Stimulated activated CD4-positive, alpha-beta T cell treated with anti-CD3 and anti-CD28 coated beads, TNF-alpha, amount 100 ng/mL, for 4 hours (primary cell): ENCODE data around the gene FRAT1.
"Not testable (repeated sequence)": the region's sequence is repeated elsewhere in the genome, so short reads cannot be mapped to it uniquely, and the experiment has no call there.

Source experiments
- DNase-seq, 3 experiments: peaks; one replicate each; pipeline ENCODE4 v3.0.0-alpha.2; 2020; ENCODE audit warnings: low read depth in 3 of 3

Gene FRAT1

DNA sequence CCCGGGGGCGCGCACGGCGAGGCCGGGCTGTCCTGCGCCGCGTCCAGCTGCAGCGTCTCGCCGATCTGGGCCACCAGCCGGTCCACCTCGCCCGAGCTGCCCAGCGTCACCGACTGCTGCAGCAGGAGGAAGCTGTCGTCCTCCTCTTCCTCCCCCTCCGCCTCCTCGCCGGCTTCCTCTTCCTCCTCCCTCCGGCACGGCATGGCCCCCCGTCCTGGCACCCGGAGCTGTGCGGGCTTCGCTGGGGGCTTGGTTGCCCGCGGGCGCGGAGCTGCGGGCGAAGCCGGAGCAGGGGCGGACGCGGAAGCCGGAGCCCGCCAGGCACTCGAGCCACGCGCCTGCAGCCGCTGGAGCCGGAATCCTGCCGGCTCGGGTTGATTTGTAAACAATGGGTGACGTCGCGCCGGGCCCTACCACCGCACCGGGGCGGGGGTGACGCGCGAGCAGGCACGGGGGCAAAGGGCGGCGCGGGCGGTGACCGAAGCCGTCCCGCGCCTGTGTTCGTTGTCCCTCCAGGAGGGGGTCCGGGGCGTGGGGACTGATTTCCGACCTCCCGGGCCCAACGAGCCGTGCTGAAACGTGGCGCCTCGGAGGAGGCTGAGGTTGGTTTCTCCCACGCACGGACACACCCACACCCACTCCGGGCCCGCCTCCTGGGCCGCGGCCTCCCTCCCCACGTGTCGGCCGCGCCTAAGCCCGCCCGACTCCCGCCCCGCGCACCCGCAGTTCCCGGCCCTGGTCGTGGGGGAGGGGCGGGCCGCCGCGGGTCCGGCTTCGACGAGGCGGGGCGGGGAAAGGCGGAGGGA lies 15.5 kb downstream of the FRAT1 start, which contains the start of gene FRAT2:
Gene FRAT2, minus strand, starts transcription at position 360 of the 806 bp plus-strand sequence. Its CDS starts 157 bp downstream, at position 203.
- peak; percentile 76 to 79 (median 77) for DNase-seq

DNA sequence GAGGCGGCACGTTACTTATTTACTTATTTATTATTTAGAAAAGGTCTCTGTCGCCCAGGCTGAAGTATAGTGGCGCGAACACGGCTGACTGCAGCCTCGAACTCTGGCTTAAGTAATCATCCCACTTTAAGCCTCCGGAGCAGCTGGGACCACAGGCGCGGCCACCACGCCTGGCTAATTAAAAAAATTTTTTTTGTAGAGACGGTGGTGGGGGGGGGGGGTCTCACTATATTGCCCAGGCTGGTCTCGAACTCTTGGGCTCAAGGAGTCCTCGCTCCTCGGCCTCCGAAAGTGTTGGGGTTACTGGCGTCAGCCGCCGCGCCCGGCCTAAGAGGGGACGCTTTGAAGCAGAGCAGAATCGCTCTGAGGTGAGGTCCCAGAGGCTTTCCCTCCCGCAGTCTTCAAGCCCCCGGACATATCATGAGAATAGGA lies 16.1 kb downstream of the FRAT1 start:
- DNase-seq, result no peak

DNA sequence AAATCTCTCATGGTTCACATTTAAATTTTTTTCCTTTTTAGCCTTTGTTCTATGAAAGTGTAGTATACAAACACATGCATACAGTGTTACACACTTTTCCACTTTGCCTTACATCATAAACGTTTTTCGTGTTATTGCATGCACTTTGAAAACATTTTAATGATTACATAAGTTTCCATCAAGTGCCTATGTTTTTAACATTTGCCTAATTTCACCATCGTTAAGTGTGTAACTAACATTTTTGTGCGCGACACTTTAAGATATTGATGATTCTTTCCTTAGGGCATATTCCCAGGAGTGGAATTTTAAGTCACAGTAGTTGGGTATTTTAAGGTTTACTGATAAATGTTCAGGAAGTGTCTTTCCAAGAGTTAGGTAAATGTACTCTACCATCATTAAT lies 16.9 kb downstream of the FRAT1 start:
- no peak for DNase-seq

DNA sequence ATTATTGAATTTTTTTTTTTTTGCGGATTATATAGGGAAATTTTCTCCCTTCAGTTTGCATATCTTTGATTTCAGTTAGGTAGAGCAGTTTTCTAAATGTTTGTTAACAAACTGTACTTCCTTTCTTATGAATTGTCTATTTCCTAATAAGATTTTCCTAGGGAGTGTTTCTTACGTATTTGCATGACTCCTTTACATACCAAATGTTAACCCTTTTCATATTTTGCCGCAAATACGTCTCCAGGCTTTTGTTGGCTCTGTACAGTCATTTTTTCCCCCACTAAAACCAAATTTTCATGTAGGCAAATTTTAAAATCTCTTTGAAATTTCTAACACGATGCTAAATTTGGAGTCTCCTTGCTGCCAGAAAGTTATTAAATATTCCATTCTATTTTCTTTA lies 17.4 kb downstream of the FRAT1 start:
- no peak for DNase-seq

DNA sequence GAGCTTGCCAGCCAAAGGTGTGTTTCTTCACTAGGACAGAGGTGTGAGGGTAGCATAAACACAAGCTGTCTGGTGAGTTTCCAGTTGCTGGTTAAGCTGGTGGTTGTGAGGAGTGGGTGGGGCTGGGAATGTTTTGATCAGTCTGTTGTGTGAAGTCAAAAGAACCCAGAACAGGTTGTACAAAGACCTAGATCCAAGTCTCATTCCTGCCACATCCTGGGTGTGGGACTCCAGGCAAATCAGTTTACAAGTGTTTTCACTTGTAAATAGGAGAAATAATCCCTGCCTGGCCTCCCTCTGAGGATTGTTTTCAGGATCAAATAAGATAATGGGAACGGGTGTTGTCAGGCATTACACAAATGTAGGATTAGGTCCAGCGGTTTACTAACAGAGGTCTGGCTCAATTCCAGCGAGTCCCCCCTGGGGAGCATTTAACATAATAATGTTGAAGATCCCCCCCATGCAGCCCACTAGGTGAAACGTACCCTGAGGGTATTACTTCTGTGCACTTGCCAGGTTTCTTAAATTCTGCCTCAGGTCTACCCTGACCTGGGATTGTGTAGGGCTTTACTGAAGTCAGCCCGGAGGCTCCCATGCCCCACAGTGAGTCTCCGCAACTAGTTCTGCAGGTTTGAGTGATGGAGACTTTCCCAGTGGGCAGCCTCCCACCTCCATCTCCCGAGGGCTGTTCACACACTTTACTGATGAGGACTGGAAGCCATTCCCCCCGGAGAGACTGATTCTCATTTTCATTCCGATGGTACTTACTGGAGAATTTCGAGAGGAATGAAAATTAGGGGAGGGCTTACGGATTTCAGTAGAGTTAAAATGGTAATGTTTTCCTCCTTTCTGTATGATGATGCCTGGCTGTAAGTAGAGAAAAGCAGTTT lies 18.1 kb downstream of the FRAT1 start:
- no peak for DNase-seq

DNA sequence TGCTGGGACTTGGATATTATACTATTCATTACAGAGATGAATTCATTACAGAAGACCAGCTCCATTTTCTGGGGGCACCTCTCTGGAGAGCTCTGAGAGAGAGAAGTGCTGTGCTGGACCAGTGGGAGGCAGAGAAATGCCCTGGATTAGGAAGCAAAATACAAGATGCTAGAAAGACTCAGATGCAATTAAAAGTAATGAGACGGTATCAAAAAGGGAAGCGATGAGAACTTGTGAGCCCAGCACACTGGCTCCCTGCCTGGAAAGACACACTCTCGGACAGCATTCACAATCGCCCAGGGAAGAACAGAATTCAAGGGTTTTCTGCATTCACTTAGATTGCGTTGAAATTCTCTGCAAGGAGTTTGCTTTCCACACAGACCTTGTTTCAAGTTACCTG lies 19.0 kb downstream of the FRAT1 start:
- no peak for DNase-seq

DNA sequence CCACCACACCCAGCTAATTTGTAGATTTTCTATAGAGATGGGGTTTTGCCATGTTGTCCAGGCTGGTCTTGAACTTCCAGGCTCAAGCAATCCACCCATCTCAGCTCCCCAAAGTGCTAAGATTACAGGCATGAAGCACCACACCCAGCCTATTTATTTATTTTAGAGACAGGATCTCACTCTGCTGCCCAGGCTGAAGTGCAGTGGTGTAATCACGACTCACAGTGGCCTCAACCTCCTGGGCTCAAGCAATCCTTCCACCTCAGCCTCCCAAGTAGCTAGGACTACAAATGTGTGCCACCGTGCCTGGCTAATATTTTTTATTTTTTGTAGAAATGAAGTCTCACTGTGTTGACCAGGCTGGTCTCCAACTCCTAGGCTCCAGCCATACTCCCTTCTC lies 22.3 kb downstream of the FRAT1 start:
- no peak for DNase-seq

DNA sequence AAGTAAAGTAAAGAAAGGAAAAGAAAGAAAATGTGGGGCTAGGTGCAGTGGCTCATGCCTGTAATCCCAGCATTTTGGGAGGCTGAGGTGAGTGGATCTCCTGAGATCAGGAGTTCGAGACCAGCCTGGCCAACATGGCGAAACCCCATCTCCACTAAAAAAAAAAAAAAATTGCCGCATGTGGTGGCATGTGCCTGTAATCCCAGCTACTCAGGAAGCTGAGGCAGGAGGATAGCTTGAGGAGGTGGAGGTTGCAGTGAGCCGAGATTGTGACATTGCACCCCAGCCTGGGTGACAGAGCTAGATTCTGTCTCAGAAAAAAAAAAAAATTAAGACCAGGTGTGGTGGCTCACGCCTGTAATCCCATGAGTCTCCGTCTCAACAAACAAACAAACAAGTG lies 24.6 kb downstream of the FRAT1 start:
- not testable (repeated sequence) for DNase-seq

DNA sequence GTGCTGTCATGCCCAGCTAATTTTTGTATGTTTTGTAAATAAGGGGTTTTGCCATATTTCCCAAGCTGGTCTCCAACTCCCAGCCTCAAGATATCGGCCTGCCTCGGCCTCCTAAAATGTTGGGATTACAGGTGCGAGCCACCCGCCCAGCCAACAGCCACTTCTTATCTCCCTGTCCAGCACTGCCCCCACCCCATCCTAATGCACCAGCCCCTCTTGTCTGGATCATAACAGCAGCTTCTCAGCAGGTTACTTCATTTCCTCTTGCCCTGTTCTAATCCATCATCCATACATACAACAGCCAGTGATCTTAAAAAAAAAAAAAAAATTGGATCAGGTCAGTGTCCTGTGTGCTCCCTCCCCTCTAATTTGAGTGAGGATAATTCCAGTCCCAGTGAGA lies 28.2 kb downstream of the FRAT1 start:
- DNase-seq, result no peak

DNA sequence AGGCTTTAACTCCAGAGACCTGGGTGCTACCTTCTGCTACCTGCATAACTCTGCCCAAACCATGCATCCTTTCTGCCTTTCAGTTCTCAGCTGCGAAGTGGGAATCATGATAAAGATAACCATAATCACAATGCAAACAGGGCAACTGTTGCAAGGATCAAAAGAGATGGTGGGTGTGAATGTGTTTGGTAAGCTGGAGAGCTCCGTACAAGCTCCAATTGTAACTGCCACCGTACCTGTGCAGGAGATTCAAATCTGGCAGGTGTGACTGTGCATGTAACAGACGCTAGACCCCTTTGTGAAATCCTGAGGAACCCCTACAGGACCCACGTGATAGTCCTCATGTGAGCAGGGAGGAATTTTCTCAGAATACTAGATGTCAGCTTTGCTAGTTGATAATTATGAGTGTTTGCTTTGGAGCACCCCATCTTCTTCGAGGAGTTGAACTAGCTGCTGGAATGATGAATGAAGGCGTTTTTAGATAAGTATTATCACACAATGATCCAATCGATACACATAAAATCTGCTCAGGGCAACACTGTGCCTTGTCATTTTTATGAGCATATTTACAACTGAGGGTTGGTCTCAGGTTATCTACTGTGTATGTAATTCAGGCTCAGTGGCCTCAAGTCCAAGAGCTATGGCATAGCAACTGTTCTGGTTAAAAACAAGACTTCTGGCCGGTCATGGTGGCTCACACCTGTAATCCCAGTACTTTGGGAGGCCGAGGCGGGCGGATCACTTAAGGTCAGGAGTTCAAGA lies 30.9 kb downstream of the FRAT1 start:
- no peak for DNase-seq

DNA sequence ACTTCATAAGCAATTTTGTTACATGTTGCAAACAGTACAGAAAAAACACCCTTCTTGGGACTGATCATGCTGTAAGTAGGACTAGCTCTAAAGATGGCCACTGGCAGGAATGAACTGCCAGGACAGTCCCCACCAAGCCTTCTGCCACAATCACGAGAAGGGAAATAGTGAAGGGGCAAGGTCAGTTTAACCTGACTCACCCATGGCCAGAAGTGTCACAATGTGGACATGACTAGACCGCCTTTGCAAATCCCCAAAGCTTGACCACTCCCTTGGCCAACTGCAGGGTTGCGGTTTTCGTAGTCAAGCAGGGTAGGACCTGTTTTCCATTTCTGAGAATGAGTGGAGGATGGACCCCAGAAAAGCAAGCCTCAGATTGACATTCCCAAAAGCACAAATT lies 34.9 kb downstream of the FRAT1 start:
- no peak for DNase-seq

DNA sequence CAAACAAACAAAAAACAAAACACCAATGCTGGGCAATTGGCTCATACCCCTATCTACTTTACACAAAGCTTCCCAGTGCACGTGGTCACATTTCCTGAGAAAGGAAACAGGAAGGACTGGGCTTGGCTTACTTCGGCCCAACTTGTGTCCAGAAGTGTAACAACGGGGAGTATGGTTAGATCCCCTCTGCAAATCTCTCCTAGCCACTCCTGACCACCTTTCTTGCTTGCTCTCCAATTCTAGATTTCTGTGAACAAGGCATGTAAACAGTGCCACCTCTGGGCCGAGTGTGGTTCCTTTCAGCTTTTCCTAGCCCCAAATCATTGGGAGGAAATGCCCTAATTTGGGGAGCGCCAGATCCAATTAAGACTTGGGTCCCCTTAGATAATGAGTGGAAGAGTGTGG lies 36.5 kb downstream of the FRAT1 start:
- DNase-seq, result no peak

DNA sequence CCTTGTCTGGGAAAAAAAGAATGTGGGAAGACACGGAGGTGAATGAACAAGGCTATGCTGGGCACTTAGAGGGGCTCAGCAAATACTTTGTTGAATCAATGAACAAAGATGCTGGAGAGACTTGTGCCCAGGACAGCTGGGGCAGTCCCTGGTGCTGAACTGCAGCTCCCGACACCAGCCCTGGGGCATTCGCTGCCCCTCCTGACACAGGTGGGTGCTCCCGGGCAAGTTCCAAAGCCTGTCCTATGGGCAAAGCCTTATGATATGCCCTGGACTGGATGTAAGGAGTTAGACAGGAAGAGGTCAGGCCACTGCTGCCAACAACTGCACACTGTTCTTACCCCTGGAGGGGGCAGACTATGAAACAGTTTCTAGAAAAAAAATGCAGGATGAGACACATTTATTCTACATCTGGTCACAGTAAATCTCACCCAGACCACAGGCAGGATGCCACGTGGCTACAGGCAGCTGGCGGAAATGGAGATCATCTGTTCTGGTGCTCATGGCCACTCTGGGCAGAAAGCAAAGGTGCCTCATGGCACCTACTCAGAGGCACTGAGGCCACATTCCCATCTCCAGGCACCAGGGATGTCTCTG lies 37.3 kb downstream of the FRAT1 start:
- DNase-seq, result no peak

DNA sequence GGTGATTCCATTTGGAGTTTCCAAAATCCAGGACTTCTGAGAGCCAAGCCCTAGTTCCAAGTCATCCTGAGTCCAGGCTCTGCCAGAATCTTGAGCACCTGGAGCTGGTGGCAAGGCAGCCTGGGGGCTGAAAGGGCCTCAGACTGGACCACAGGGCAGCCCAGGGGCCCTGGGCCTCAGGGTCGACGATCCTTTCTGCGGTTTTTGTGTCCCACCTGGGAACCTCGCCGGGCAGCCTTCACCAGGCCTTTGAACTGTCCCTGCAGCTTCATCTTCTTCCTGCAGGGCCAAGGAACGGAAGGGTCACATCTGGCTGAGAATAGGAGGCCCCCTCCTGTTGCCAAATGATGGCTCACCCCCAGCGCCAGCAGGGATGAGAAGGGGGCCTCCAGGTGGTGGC lies 37.8 kb downstream of the FRAT1 start:
- no peak for DNase-seq

DNA sequence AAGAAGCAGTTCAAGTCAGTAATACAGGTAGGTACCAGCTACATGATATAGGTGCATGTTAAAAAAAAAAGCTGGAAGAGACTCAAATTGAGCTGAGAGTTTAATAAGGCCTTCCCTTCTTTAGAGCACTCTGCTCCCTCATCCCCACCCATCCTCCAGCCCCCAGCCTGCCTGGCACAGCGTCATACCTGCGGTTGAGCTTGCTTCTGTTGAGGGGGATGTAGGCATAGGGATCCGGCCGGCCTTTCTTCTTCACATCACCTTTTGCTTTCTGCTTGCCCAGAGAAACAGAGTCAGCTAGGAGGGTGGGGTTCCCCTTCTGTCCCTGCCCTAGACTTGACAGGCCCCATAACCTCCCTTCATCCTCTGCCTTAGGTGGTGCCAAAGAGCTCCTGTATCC lies 39.3 kb downstream of the FRAT1 start:
- DNase-seq, result no peak

DNA sequence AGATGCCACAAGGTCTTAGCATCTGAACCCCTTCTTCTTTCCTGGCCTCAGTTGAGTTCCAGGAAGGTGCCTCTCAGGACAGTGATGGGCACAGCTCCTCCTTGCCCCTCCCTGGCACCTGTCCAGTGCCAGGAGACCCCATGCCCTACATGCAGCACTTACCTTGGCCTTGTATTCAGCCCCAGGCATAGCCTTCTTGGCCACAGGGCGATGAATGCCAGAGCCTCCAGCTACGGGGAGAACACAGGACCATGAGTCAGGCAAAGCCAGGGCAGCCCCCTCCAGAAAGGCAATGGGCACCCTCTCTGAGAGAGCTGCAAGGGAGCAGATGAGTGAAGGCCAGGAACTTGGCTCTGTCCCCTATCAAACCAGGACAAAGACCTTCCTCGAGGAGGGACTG lies 39.7 kb downstream of the FRAT1 start:
- DNase-seq, result no peak

DNA sequence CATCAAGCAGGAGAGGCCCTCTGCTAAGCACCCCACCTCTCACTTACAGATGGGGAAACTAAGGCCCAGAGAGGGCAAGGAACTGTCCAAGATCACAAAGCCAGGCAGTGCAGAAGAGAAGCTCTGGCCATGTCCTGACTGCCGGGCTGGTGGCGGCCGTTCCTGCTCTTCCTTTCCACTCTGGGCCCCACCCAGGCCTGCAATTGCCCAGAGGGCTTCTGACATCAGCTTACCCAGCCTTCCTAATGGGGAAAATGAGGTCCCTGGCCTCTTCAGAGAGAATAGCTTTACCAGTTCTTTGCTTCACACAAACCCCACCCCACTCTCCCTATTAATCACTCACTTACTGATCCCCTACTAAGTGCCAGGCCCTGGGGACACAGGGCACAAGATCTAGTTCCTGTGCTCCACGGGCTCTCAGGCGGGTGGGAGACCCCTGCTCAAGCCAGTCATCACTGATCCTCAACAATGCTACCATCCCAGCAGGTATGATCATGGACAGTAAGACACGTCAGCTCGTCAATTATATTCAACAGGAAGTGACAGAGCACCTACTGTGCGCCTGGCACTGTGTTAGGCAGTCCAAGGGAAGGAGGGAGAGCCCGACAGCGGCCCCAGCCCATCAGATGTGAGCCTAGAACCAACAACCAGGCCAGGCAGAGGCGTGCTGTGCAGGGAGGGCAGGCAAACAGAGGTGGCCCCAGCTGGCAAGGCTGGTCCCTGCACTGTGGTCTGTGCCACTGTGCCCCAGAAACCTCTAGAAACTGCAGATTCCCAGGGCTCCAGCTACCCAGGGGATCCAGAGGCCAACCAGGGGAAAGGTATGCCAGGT lies 41.9 kb downstream of the FRAT1 start:
- no peak for DNase-seq

DNA sequence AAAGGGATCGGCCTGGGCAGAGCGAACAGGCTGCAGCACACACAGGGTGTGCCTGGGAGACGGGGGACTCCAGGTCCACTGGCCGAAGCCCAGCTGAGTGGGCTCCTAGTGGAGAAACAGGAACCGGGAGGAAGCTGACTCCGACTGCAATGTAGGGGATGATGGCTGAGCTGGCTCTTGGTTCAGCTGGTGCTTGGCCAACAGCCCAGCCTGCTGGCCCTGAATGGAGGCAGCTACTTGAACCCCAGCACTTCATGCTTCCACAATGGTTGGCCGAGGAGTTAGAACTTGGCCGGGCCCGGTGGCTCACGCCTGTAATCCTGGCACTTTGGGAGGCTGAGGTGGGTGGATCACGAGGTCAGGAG lies 42.4 kb downstream of the FRAT1 start:
- no peak for DNase-seq

DNA sequence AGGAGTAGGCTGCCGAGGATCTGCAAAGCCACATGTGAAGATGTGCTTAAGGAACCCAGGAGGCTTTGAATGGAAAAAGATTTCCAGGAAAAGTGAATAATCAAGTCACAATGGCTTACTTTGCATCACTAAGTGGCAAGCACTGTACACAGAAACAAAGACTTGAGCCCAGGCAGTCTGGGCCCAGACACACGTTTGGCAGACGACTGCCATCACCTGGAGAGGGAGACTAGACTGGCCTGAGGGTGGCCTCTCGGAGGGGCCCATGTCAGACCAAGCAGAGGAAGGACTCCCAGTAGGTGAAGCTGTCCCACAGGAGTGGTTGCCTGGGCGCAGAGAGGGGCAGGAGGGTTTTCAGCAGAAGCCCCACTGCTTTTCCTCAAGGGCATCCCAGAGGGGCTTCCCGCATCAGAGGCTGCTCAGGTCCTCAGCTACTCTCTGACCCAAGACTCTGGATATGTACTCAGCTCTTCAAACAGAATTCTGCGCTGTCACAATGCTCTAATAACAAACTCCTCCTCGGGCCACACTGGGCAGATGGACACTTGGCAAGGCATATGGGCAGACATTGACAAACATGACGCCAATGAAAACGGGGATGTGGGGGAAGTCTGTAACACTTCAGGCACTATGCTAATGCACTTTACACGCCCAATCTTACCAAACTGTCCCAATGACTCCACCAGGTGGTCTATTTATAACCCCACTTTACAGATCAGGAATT lies 43.4 kb downstream of the FRAT1 start:
- no peak for DNase-seq

DNA sequence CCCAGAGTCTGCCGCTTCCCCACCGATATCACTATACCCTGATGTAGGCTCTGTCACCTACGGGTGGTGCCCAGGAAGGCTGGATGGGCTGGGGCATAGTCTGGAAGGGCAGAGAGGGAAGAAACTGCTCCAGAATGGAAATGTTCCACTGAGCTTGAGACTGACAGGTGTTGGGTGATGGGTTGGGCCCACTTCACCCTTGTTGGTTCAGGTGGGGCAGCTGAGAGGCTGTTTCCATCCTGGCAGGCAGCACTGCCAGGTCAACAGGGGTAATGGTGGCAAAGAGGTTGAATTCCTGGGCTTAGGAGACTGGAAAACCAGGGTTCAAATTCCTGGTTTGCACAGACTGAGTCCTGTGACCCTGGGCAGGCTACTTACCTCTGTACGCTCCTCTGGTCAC lies 44.0 kb downstream of the FRAT1 start:
- DNase-seq, result no peak
